ENCODE results near the gene RSRC2. TPM values are rescaled to one million over a fixed set of nuclear protein-coding genes. Genes with fewer than 3 reads are reported as not detected.

Gene RSRC2
- total RNA-seq, 1 experiment from 2014 or later, result 64.9 TPM

GRCh38 chr12:122537021-122537420 lies 10.3 kb upstream of the RSRC2 start:
- Histone ChIP-seq H2BK5ac (ENCODE audit: insufficient read length, low read length) (no peak overlapping the region), H3K4me2 (ENCODE audit: insufficient read depth, insufficient read length, low read length) (no peak overlapping the region), H3T11ph (ENCODE audit: low read length) (no peak overlapping the region), H4K8ac (replicated peaks; ENCODE audit: insufficient read length, low read depth, low read length) (no peak overlapping the region), H3K4ac (ENCODE audit: low read depth, low read length) (no peak overlapping the region), H2BK15ac (ENCODE audit: low read depth, low read length) (no peak overlapping the region), H3K27ac (ENCODE audit: insufficient read length, low read depth, low read length) (no peak overlapping the region), H3K23me2 (ENCODE audit: insufficient read length, low read depth, low read length, poor library complexity, severe bottlenecking) (no peaks in the 10 kb centered on the region), H2AK5ac (ENCODE audit: insufficient read length, low read length) (no peak overlapping the region), H3K79me2 (ENCODE audit: insufficient read depth, low read length) (no peaks in the 10 kb centered on the region), H2BK12ac (ENCODE audit: insufficient read length, low read depth, low read length) (no peak overlapping the region), H2BK20ac (ENCODE audit: low read depth, low read length, poor library complexity, severe bottlenecking) (no peak overlapping the region), H3K9ac (ENCODE audit: extremely low read depth, insufficient read length, low read length) (no peak overlapping the region), H2AFZ (ENCODE audit: low read length) (no peak overlapping the region), H2BK120ac (ENCODE audit: low read depth, low read length, poor library complexity, severe bottlenecking) (no peak overlapping the region), H3K14ac (ENCODE audit: insufficient read depth, low read length) (no peak overlapping the region), H3K9me3 (ENCODE audit: control insufficient read depth, low read depth, low read length) (no peaks in the 10 kb centered on the region), H3K18ac (ENCODE audit: insufficient read length, low read depth, low read length) (no peak overlapping the region), H3K79me1 (ENCODE audit: insufficient read depth, low read depth, low read length, poor library complexity, severe bottlenecking) (no peaks in the 10 kb centered on the region), H4K91ac (ENCODE audit: insufficient read length, low read depth, low read length) (no peak overlapping the region), H3K27me3 (ENCODE audit: insufficient read depth, low read length) (no peaks in the 10 kb centered on the region), H4K5ac (ENCODE audit: insufficient read length, low read depth, low read length) (no peak overlapping the region), H4K20me1 (ENCODE audit: control insufficient read depth, insufficient read depth, insufficient read length) (no peaks in the 10 kb centered on the region), H3K4me1 (ENCODE audit: insufficient read depth, low read length) (no peaks in the 10 kb centered on the region), H3K56ac (ENCODE audit: insufficient read length, low read depth, low read length) (no peak overlapping the region), H3K23ac (ENCODE audit: insufficient read length, low read depth, low read length) (no peak overlapping the region)
- Mint-ChIP-seq H3K4me3 (no peak overlapping the region), H3K9me3 (no peaks in the 10 kb centered on the region), H3K36me3 (ENCODE audit: insufficient read depth in 1 of 3, low read depth in 3 of 3) (peaks cover 15 to 64% (median 59%) of the 10 kb centered on the region in 3 experiments; a peak in 6 of 7 replicates), H3K27ac (peak overlapping the region in 2 of 3 experiments; percentile 18 to 19; a peak in 4 of 7 replicates), H3K27me3 (ENCODE audit: low read depth) (no peaks in the 10 kb centered on the region), H3K4me1 (no peaks in the 10 kb centered on the region)
- TF ChIP-seq CTCF (conservative IDR thresholded peaks at IDR 0.05), result no peak
- WGBS (ENCODE audit: extremely low coverage, insufficient read length, low lambda C conversion rate), result no CpG with 5 or more reads among the region's 4 CpGs
- no peak for DNase-seq
